ENCODE measurements around the gene KCNH8.

GRCh38 chr3:19231792-19232461 is 83.6 kb downstream of the KCNH8 start:
- TF ChIP-seq ZFP30 (CRISPR knock-in tag; IDR thresholded peaks at IDR 0.05) (no peak), PATZ1 (CRISPR knock-in tag; IDR thresholded peaks at IDR 0.05; ENCODE audit: borderline replicate concordance) (no peak), TOX (CRISPR knock-in tag; IDR thresholded peaks at IDR 0.05; ENCODE audit: borderline replicate concordance) (no peak), ZNF70 (CRISPR knock-in tag; IDR thresholded peaks at IDR 0.05) (no peak), SNAI2 (CRISPR knock-in tag; IDR thresholded peaks at IDR 0.05) (no peak), ZC3H10 (CRISPR knock-in tag; IDR thresholded peaks at IDR 0.05) (no peak), GLIS3 (CRISPR knock-in tag; IDR thresholded peaks at IDR 0.05) (no peak), TCF4 (CRISPR knock-in tag; IDR thresholded peaks at IDR 0.05; ENCODE audit: borderline replicate concordance) (no peak), ESRRG (CRISPR knock-in tag; IDR thresholded peaks at IDR 0.05) (no peak), ARNTL (CRISPR knock-in tag; IDR thresholded peaks at IDR 0.05; ENCODE audit: borderline replicate concordance, low read depth) (no peak), ZNF565 (CRISPR knock-in tag; conservative IDR thresholded peaks at IDR 0.05; ENCODE audit: low read depth) (no peak), ZFP3 (CRISPR knock-in tag; IDR thresholded peaks at IDR 0.05) (no peak), CSRNP3 (CRISPR knock-in tag; IDR thresholded peaks at IDR 0.05) (no peak), CREB5 (CRISPR knock-in tag; IDR thresholded peaks at IDR 0.05; ENCODE audit: low read depth) (no peak)

All from SK-N-SH treated with all-trans-retinoic acid at 6 μM for 48 hours (cell line).